ENCODE results near the gene GMPR2. TPM values are rescaled to one million over a fixed set of nuclear protein-coding genes. Genes with fewer than 3 reads are reported as not detected.

GMPR2 gene
- total and polyA plus RNA-seq, 2 of the 13 experiments (the other 11 are each of a cell fraction or from before 2014, with no cell fraction given), result 210 to 273 TPM

DNA sequence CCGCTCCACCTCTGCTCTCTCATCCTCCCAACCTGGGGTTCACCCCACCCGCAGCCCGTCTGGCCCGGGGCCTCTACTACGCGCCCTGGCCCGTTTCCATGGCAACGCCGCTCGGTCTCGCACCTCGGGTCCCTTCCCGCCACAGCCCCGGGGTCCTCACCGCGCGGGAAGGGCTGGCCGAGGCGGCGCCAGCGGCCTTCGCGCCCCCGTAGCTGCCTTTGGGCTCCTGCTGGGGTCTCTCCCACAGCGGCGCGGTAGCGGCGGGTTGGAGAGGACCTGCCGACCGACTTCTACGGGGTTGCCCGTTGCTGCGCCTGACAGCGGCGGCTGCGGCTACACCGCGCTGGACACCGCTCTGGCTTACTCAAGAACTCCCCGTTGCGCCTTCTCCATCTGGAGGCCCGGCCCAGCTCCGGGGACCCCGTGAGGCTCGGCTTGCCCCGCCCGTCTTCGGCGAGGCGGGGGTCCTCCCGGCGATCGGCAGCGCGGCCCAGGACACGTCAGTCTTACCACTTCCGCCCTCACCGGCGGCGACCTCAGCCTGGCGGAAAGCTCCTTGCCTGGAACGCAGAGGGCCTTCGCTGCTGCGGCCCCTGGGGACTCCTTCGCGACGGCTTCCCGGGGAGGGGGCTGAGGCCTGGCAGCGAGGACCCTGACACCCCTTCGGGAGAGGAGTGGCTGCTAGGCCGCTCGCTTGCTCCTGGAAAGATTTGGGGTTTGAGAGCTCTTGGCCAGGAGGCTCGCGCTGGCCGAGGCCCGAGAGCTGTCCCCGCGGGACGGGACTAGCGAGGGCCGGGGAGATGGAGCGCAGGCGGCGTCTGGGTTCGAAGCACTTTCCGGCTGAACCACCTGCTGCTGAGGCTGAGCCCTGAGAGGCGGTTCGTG is 37.3 kb upstream of the GMPR2 start, which contains the start of gene TM9SF1 (continued):
- TF ChIP-seq FIP1L1 (IDR thresholded peaks at IDR 0.05; ENCODE audit: borderline replicate concordance, insufficient read depth, low read depth, low read length), result no peak; the same call in 1 of the 2 replicates
- TF ChIP-seq NFE2L1 (CRISPR knock-in tag; IDR thresholded peaks at IDR 0.05; ENCODE audit: borderline replicate concordance), result peak; percentile 92
- TF ChIP-seq ZFP1 (CRISPR knock-in tag; IDR thresholded peaks at IDR 0.05), result peak; percentile 82; the same call in 1 of the 2 replicates
- TF ChIP-seq, protein P1, sequence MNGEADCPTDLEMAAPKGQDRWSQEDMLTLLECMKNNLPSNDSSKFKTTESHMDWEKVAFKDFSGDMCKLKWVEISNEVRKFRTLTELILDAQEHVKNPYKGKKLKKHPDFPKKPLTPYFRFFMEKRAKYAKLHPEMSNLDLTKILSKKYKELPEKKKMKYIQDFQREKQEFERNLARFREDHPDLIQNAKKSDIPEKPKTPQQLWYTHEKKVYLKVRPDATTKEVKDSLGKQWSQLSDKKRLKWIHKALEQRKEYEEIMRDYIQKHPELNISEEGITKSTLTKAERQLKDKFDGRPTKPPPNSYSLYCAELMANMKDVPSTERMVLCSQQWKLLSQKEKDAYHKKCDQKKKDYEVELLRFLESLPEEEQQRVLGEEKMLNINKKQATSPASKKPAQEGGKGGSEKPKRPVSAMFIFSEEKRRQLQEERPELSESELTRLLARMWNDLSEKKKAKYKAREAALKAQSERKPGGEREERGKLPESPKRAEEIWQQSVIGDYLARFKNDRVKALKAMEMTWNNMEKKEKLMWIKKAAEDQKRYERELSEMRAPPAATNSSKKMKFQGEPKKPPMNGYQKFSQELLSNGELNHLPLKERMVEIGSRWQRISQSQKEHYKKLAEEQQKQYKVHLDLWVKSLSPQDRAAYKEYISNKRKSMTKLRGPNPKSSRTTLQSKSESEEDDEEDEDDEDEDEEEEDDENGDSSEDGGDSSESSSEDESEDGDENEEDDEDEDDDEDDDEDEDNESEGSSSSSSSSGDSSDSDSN (CRISPR knock-in tag; IDR thresholded peaks at IDR 0.05), result peak; percentile 100
- TF ChIP-seq, protein P2, sequence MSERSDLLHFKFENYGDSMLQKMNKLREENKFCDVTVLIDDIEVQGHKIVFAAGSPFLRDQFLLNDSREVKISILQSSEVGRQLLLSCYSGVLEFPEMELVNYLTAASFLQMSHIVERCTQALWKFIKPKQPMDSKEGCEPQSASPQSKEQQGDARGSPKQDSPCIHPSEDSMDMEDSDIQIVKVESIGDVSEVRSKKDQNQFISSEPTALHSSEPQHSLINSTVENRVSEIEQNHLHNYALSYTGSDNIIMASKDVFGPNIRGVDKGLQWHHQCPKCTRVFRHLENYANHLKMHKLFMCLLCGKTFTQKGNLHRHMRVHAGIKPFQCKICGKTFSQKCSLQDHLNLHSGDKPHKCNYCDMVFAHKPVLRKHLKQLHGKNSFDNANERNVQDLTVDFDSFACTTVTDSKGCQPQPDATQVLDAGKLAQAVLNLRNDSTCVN (CRISPR knock-in tag; IDR thresholded peaks at IDR 0.05; ENCODE audit: borderline replicate concordance), result peak; percentile 51
- peak; percentile 92 for TF ChIP-seq TEAD3 (CRISPR knock-in tag; optimal IDR thresholded peaks at IDR 0.05; ENCODE audit: borderline replicate concordance)
- TF ChIP-seq, protein P3, sequence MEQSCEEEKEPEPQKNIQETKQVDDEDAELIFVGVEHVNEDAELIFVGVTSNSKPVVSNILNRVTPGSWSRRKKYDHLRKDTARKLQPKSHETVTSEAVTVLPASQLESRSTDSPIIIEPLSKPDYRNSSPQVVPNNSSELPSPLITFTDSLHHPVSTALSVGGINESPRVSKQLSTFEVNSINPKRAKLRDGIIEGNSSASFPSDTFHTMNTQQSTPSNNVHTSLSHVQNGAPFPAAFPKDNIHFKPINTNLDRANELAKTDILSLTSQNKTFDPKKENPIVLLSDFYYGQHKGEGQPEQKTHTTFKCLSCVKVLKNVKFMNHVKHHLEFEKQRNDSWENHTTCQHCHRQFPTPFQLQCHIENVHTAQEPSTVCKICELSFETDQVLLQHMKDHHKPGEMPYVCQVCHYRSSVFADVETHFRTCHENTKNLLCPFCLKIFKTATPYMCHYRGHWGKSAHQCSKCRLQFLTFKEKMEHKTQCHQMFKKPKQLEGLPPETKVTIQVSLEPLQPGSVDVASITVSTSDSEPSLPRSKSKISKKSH (CRISPR knock-in tag; IDR thresholded peaks at IDR 0.05; ENCODE audit: borderline replicate concordance), result peak; percentile 97
- TF ChIP-seq ZNF331 (CRISPR knock-in tag; IDR thresholded peaks at IDR 0.05), result peak; percentile 94
- TF ChIP-seq, protein P4, sequence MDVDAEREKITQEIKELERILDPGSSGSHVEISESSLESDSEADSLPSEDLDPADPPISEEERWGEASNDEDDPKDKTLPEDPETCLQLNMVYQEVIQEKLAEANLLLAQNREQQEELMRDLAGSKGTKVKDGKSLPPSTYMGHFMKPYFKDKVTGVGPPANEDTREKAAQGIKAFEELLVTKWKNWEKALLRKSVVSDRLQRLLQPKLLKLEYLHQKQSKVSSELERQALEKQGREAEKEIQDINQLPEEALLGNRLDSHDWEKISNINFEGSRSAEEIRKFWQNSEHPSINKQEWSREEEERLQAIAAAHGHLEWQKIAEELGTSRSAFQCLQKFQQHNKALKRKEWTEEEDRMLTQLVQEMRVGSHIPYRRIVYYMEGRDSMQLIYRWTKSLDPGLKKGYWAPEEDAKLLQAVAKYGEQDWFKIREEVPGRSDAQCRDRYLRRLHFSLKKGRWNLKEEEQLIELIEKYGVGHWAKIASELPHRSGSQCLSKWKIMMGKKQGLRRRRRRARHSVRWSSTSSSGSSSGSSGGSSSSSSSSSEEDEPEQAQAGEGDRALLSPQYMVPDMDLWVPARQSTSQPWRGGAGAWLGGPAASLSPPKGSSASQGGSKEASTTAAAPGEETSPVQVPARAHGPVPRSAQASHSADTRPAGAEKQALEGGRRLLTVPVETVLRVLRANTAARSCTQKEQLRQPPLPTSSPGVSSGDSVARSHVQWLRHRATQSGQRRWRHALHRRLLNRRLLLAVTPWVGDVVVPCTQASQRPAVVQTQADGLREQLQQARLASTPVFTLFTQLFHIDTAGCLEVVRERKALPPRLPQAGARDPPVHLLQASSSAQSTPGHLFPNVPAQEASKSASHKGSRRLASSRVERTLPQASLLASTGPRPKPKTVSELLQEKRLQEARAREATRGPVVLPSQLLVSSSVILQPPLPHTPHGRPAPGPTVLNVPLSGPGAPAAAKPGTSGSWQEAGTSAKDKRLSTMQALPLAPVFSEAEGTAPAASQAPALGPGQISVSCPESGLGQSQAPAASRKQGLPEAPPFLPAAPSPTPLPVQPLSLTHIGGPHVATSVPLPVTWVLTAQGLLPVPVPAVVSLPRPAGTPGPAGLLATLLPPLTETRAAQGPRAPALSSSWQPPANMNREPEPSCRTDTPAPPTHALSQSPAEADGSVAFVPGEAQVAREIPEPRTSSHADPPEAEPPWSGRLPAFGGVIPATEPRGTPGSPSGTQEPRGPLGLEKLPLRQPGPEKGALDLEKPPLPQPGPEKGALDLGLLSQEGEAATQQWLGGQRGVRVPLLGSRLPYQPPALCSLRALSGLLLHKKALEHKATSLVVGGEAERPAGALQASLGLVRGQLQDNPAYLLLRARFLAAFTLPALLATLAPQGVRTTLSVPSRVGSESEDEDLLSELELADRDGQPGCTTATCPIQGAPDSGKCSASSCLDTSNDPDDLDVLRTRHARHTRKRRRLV (CRISPR knock-in tag; IDR thresholded peaks at IDR 0.05), result peak; percentile 91
- TF ChIP-seq ZNF678 (CRISPR knock-in tag; IDR thresholded peaks at IDR 0.05), result peak; percentile 99
- TF ChIP-seq, protein P5, sequence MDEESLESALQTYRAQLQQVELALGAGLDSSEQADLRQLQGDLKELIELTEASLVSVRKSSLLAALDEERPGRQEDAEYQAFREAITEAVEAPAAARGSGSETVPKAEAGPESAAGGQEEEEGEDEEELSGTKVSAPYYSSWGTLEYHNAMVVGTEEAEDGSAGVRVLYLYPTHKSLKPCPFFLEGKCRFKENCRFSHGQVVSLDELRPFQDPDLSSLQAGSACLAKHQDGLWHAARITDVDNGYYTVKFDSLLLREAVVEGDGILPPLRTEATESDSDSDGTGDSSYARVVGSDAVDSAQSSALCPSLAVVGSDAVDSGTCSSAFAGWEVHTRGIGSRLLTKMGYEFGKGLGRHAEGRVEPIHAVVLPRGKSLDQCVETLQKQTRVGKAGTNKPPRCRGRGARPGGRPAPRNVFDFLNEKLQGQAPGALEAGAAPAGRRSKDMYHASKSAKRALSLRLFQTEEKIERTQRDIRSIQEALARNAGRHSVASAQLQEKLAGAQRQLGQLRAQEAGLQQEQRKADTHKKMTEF (CRISPR knock-in tag; IDR thresholded peaks at IDR 0.05), result peak; percentile 100
- TF ChIP-seq HCFC1 (IDR thresholded peaks at IDR 0.05; ENCODE audit: low read depth, low read length), result peak; percentile 83
- peak; percentile 97 for TF ChIP-seq KDM3A (CRISPR knock-in tag; IDR thresholded peaks at IDR 0.05; ENCODE audit: low read depth)
